ENCODE results near the gene CITED1. TPM values are rescaled to one million over a fixed set of nuclear protein-coding genes. Genes with fewer than 3 reads are reported as not detected.

CITED1 gene
- total RNA-seq, 4 donors from 2014 or later, result 1.4 to 1.7 TPM; not detected in 2

GRCh38 chrX:72347366-72347765 is 41.7 kb upstream of the CITED1 start:
- Histone ChIP-seq H3K27me3 (no peaks in the 10 kb centered on the region), H3K9me3 (no peaks in the 10 kb centered on the region), H3K36me3 (peaks cover 0 to 24% of the 10 kb centered on the region in 2 donors), H3K27ac (no peak overlapping the region), H3K4me3 (no peak overlapping the region), H3K4me1 (no peaks in the 10 kb centered on the region)
- TF ChIP-seq CTCF (IDR thresholded peaks at IDR 0.05) (no peak), POLR2A (IDR thresholded peaks at IDR 0.05) (no peak), EP300 (IDR thresholded peaks at IDR 0.05) (no peak), POLR2AphosphoS5 (IDR thresholded peaks at IDR 0.05) (no peak)
- WGBS, 2 donors (ENCODE audit: low coverage in 1 of 2), result no CpG with 5 or more reads among the region's 2 CpGs
- no peak for ATAC-seq

GRCh38 chrX:72346302-72346949 is 40.7 kb upstream of the CITED1 start:
- Histone ChIP-seq H3K27ac (no peak overlapping the region), H3K9me3 (no peaks in the 10 kb centered on the region), H3K27me3 (no peaks in the 10 kb centered on the region), H3K4me1 (no peaks in the 10 kb centered on the region), H3K4me3 (no peak overlapping the region), H3K36me3 (peaks cover 0 to 20% of the 10 kb centered on the region in 2 donors)
- TF ChIP-seq POLR2A (IDR thresholded peaks at IDR 0.05), result no peak
- no peak for TF ChIP-seq POLR2AphosphoS5 (IDR thresholded peaks at IDR 0.05)
- no peak for TF ChIP-seq EP300 (IDR thresholded peaks at IDR 0.05)
- TF ChIP-seq CTCF (IDR thresholded peaks at IDR 0.05), result no peak
- ATAC-seq, result no peak
- no CpG with 5 or more reads among the region's 6 CpGs for WGBS, 2 donors (ENCODE audit: low coverage in 1 of 2)

GRCh38 chrX:72340626-72341025 is 34.9 kb upstream of the CITED1 start:
- TF ChIP-seq EP300 (IDR thresholded peaks at IDR 0.05) (no peak), POLR2A (IDR thresholded peaks at IDR 0.05) (no peak), POLR2AphosphoS5 (IDR thresholded peaks at IDR 0.05) (no peak), CTCF (IDR thresholded peaks at IDR 0.05) (no peak)
- no peak for ATAC-seq
- 80% methylated on average over 1 of the region's 2 CpGs; no CpG with 5 or more reads in 1 of the 2 donors for WGBS, 2 donors (ENCODE audit: low coverage in 1 of 2)

GRCh38 chrX:72340041-72340440 is 34.3 kb upstream of the CITED1 start:
- H3K36me3 ChIP-seq, result no peaks in the 10 kb centered on the region
- H3K4me3 ChIP-seq, result no peak overlapping the region
- no peak for ATAC-seq
- 60 to 73% methylated on average over 1 to 2 of the region's 7 CpGs for WGBS, 2 donors (ENCODE audit: low coverage in 1 of 2)
- no peaks in the 10 kb centered on the region for H3K4me1 ChIP-seq
- no peak overlapping the region for H3K27ac ChIP-seq
- no peaks in the 10 kb centered on the region for H3K27me3 ChIP-seq
- TF ChIP-seq CTCF (IDR thresholded peaks at IDR 0.05) (no peak), POLR2AphosphoS5 (IDR thresholded peaks at IDR 0.05) (no peak), EP300 (IDR thresholded peaks at IDR 0.05) (no peak), POLR2A (IDR thresholded peaks at IDR 0.05) (no peak)
- H3K9me3 ChIP-seq, result no peaks in the 10 kb centered on the region

More at GRCh38 chrX:72340626-72341025, 34.9 kb upstream of the CITED1 start:
- no peaks in the 10 kb centered on the region for H3K4me1 ChIP-seq
- H3K9me3 ChIP-seq, result no peaks in the 10 kb centered on the region
- no peak overlapping the region for H3K4me3 ChIP-seq
- H3K27ac ChIP-seq, result no peak overlapping the region
- no peaks in the 10 kb centered on the region for H3K27me3 ChIP-seq
- no peaks in the 10 kb centered on the region for H3K36me3 ChIP-seq

GRCh38 chrX:72330131-72330530 is 24.4 kb upstream of the CITED1 start:
- no peak overlapping the region for H3K27ac ChIP-seq
- no peaks in the 10 kb centered on the region for H3K27me3 ChIP-seq
- WGBS, 2 donors (ENCODE audit: low coverage in 1 of 2), result 75% methylated on average over 2 of the region's 3 CpGs; no CpG with 5 or more reads in 1 of the 2 donors
- TF ChIP-seq POLR2A (IDR thresholded peaks at IDR 0.05) (no peak), CTCF (IDR thresholded peaks at IDR 0.05) (no peak), POLR2AphosphoS5 (IDR thresholded peaks at IDR 0.05) (no peak), EP300 (IDR thresholded peaks at IDR 0.05) (no peak)
- no peak for ATAC-seq
- H3K9me3 ChIP-seq, result no peaks in the 10 kb centered on the region
- no peak overlapping the region for H3K4me3 ChIP-seq
- no peaks in the 10 kb centered on the region for H3K4me1 ChIP-seq
- H3K36me3 ChIP-seq, result no peaks in the 10 kb centered on the region
